Astrocyte (in vitro differentiated cells and primary cell): ENCODE data around the gene BAHD1. TPM values are rescaled to one million over a fixed set of nuclear protein-coding genes. Genes with fewer than 3 reads are reported as not detected.
A peak's percentile ranks its signal among the peaks of the same experiment; 100 is the strongest.

Experiments
- DNase-seq: peaks from one replicate; pipeline ENCODE4 v3.0.0-alpha.2; 2010; ENCODE audit warnings: low read depth
- FAIRE-seq: peaks from 2 replicates; lab custom pipeline; 2011; peaks lifted over from hg19 to GRCh38; lab: Jason Lieb, UNC
- H2AFZ ChIP-seq: 2 replicates; pipeline ENCODE4 v1.6.0; 2012; ENCODE audit warnings: low read depth, low read length, inconsistent platforms
- H3K27ac ChIP-seq: 2 replicates; pipeline ENCODE4 v1.5.1; 2011; ENCODE audit warnings: low read depth, low read length, inconsistent platforms
- H3K27me3 ChIP-seq: 2 replicates; pipeline ENCODE4 v1.6.0; 2011; ENCODE audit warnings: low read length, inconsistent platforms; ENCODE audit not compliant: insufficient read depth
- H3K36me3 ChIP-seq: 2 replicates; pipeline ENCODE4 v1.5.1; 2011; ENCODE audit warnings: low read length, inconsistent platforms; ENCODE audit not compliant: insufficient read depth
- H3K4me1 ChIP-seq: 2 replicates; pipeline ENCODE4 v1.5.1; 2011; ENCODE audit warnings: low read length, inconsistent platforms; ENCODE audit not compliant: insufficient read depth
- H3K4me2 ChIP-seq: 2 replicates; pipeline ENCODE4 v1.6.0; 2012; ENCODE audit warnings: low read length, inconsistent platforms
- H3K4me3 ChIP-seq: 2 replicates; pipeline ENCODE4 v1.5.1; 2011; ENCODE audit warnings: low read depth, mild to moderate bottlenecking, low read length, inconsistent platforms; ENCODE audit not compliant: insufficient read depth
- H3K79me2 ChIP-seq: 2 replicates; pipeline ENCODE4 v1.6.0; 2012; ENCODE audit warnings: mild to moderate bottlenecking, low read length, inconsistent platforms; ENCODE audit not compliant: insufficient read depth
- H3K9ac ChIP-seq: 2 replicates; pipeline ENCODE4 v1.6.0; 2012; ENCODE audit warnings: mild to moderate bottlenecking, low read length, inconsistent platforms
- H3K9me3 ChIP-seq: 2 replicates; pipeline ENCODE4 v1.5.1; 2012; ENCODE audit warnings: low read depth, mild to moderate bottlenecking, low read length, inconsistent platforms; ENCODE audit not compliant: insufficient read depth
- H4K20me1 ChIP-seq: 2 replicates; pipeline ENCODE4 v1.6.0; 2012; ENCODE audit warnings: low read length, inconsistent platforms; ENCODE audit not compliant: insufficient read depth
- H3K27ac Mint-ChIP-seq: one replicate; pipeline ENCODE4 v1.8.0; 2021; ENCODE audit warnings: mild to moderate bottlenecking, mixed read lengths; ENCODE audit not compliant: unreplicated experiment
- H3K27me3 Mint-ChIP-seq: one replicate; pipeline ENCODE4 v1.8.0; 2021; ENCODE audit warnings: low read depth, mixed read lengths; ENCODE audit not compliant: unreplicated experiment
- H3K36me3 Mint-ChIP-seq: one replicate; pipeline ENCODE4 v1.8.0; 2021; ENCODE audit warnings: low read depth, mixed read lengths; ENCODE audit not compliant: unreplicated experiment
- H3K4me1 Mint-ChIP-seq: one replicate; pipeline ENCODE4 v1.8.0; 2021; ENCODE audit warnings: low read depth, mixed read lengths; ENCODE audit not compliant: unreplicated experiment
- H3K4me3 Mint-ChIP-seq: one replicate; pipeline ENCODE4 v1.8.0; 2021; ENCODE audit warnings: mild to moderate bottlenecking, moderate library complexity, mixed read lengths; ENCODE audit not compliant: unreplicated experiment
- H3K9me3 Mint-ChIP-seq: one replicate; pipeline ENCODE4 v1.8.0; 2021; ENCODE audit warnings: mild to moderate bottlenecking, mixed read lengths; ENCODE audit not compliant: unreplicated experiment
- EZH2 ChIP-seq: IDR thresholded peaks from 2 replicates; pipeline ENCODE4 v1.6.1; 2012; ENCODE audit warnings: mild to moderate bottlenecking, low read length, inconsistent platforms; ENCODE audit not compliant: insufficient read depth
- total RNA-seq: library from RNA; stranded (reverse); gene quantifications from 2 replicates; pipeline ENCODE4 v1.2.1, GENCODE V29; 2021
- TF ChIP-seq, protein P1 (sequence below): IDR thresholded peaks from 2 replicates; pipeline ENCODE4 v1.5.1; 2011; ENCODE audit warnings: low read depth, mild to moderate bottlenecking, inconsistent platforms, low read length, moderate library complexity; ENCODE audit not compliant: insufficient read depth

BAHD1 gene
- total RNA-seq, 1 donor from 2014 or later = 30.4 TPM

DNA sequence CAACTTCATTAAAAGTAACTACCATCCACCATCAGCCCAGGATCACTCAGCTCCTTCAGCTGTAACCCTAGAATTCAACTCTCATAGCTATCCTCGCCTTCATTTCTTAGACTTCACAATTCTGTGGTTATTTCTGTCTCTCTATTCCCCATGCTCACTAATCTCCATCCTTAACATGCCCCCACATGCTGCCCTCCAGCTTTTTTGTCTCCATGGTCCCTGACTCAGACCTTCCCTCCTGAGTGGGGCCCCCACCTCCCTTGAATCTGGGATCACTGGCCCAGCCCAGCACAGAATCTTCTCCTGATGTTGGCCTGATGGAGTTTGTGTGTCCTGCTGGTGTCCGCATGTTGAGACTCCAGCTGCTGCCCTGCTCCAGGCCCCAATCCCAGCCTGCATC, 71.7 kb downstream of the BAHD1 start:
- H3K27me3 Mint-ChIP-seq = peaks cover 40% of the 10 kb centered on the region
- peaks cover 27% of the 10 kb centered on the region for H3K27me3 ChIP-seq
- H3K36me3 Mint-ChIP-seq = no peaks in the 10 kb centered on the region
- no peaks in the 10 kb centered on the region for H3K9me3 ChIP-seq
- H3K36me3 ChIP-seq = no peaks in the 10 kb centered on the region
- H4K20me1 ChIP-seq = no peaks in the 10 kb centered on the region
- H3K4me2 ChIP-seq = no peak overlapping the region
- H3K27ac Mint-ChIP-seq = no peak overlapping the region
- no peak overlapping the region for H3K9ac ChIP-seq
- TF ChIP-seq, protein P1, sequence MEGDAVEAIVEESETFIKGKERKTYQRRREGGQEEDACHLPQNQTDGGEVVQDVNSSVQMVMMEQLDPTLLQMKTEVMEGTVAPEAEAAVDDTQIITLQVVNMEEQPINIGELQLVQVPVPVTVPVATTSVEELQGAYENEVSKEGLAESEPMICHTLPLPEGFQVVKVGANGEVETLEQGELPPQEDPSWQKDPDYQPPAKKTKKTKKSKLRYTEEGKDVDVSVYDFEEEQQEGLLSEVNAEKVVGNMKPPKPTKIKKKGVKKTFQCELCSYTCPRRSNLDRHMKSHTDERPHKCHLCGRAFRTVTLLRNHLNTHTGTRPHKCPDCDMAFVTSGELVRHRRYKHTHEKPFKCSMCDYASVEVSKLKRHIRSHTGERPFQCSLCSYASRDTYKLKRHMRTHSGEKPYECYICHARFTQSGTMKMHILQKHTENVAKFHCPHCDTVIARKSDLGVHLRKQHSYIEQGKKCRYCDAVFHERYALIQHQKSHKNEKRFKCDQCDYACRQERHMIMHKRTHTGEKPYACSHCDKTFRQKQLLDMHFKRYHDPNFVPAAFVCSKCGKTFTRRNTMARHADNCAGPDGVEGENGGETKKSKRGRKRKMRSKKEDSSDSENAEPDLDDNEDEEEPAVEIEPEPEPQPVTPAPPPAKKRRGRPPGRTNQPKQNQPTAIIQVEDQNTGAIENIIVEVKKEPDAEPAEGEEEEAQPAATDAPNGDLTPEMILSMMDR = no peak
- TF ChIP-seq EZH2 = no peak
- H2AFZ ChIP-seq = no peak overlapping the region
- H3K79me2 ChIP-seq = no peaks in the 10 kb centered on the region
- H3K4me1 Mint-ChIP-seq = peaks cover 6% of the 10 kb centered on the region
- no peaks in the 10 kb centered on the region for H3K9me3 Mint-ChIP-seq
- DNase-seq (no peak), FAIRE-seq (no peak)
- peaks cover 7% of the 10 kb centered on the region for H3K4me1 ChIP-seq
- peak overlapping the region; percentile 79 for H3K4me3 Mint-ChIP-seq
- no peak overlapping the region for H3K4me3 ChIP-seq
- no peak overlapping the region for H3K27ac ChIP-seq

DNA sequence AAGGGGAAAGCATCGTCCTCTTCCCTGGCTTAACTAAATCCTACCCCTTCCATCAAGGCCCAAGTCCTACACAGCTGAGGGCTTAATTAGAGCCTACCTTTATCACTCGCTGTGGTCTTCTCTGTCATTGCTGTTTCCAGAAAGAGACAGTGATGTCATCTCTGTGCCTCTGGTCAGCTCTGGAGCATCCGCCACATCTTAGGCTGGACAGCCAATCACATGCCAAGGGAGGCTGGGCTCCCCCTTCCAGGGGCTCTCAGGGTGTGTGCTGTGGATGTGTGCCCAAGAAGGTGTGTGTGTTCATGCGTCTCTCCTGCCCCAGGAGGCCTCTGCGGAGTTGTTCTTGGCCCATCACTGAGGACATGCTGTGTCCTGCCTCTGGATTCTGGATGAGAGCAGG, 72.9 kb downstream of the BAHD1 start:
- Mint-ChIP-seq H3K4me3 (no peak overlapping the region), H3K9me3 (no peaks in the 10 kb centered on the region), H3K36me3 (no peaks in the 10 kb centered on the region), H3K27me3 (peaks cover 34% of the 10 kb centered on the region), H3K27ac (no peak overlapping the region), H3K4me1 (peaks cover 6% of the 10 kb centered on the region)
- Histone ChIP-seq H3K4me1 (peaks cover 7% of the 10 kb centered on the region), H3K9ac (no peak overlapping the region), H3K4me2 (no peak overlapping the region), H3K27ac (no peak overlapping the region), H2AFZ (no peak overlapping the region), H3K4me3 (no peak overlapping the region), H3K9me3 (no peaks in the 10 kb centered on the region), H4K20me1 (no peaks in the 10 kb centered on the region), H3K79me2 (no peaks in the 10 kb centered on the region), H3K27me3 (peaks cover 27% of the 10 kb centered on the region), H3K36me3 (no peaks in the 10 kb centered on the region)
- TF ChIP-seq, protein P1 = no peak
- TF ChIP-seq EZH2 = no peak
- DNase-seq (no peak), FAIRE-seq (no peak)

DNA sequence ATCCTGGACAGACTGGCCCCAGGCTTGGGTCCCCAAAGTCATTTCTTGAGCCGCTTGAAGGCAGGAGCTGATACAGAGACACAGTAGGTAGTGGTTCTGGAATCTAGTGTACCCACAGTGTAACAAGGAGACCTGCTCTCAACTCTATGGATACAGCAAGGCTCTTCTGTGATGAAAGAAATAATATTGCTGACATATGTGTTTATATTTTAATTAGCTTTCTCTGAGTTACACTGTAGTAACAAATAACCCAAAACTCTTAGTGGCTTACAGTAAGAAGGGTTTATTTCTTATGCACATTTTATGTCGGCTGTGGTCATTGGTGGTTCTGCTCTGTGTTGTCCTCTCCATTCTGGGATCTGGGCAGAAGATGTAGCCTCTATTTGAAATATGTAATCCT, 75.6 kb downstream of the BAHD1 start:
- H3K9me3 ChIP-seq = no peaks in the 10 kb centered on the region
- H3K4me3 ChIP-seq = no peak overlapping the region
- H4K20me1 ChIP-seq = no peaks in the 10 kb centered on the region
- no peaks in the 10 kb centered on the region for H3K79me2 ChIP-seq
- no peak for TF ChIP-seq EZH2
- TF ChIP-seq, protein P1 = no peak
- Mint-ChIP-seq H3K27me3 (peaks cover 20% of the 10 kb centered on the region), H3K4me3 (no peak overlapping the region), H3K9me3 (no peaks in the 10 kb centered on the region), H3K4me1 (peaks cover 6% of the 10 kb centered on the region), H3K36me3 (no peaks in the 10 kb centered on the region), H3K27ac (no peak overlapping the region)
- no peak overlapping the region for H3K9ac ChIP-seq
- DNase-seq (no peak), FAIRE-seq (no peak)
- H3K27me3 ChIP-seq = peaks cover 14% of the 10 kb centered on the region
- peaks cover 4% of the 10 kb centered on the region for H3K4me1 ChIP-seq
- no peak overlapping the region for H3K4me2 ChIP-seq
- H2AFZ ChIP-seq = no peak overlapping the region
- no peaks in the 10 kb centered on the region for H3K36me3 ChIP-seq
- H3K27ac ChIP-seq = no peak overlapping the region
